Measurements from ENCODE around the gene RBKS.

RBKS gene

DNA sequence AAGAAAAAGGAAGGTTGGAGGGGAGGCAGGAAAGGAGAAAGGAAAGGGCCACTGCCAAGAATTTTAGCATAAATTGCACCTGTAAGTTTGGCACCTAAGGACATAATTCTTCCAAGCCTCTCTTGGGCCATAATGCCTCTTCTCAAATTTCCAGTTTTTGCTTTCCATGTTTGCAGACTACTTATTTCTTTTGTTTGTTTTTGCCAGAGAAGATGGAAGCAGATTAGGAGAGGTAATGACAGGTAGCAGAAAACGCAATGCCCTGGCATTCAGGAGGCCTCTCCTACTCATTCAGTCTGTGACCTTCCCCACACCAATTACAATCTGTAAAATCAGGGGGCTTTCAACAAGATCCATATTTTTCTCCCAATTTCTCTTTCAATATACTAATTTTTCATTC, 61.9 kb downstream of the RBKS start:
- DNase-seq, result no peak

DNA sequence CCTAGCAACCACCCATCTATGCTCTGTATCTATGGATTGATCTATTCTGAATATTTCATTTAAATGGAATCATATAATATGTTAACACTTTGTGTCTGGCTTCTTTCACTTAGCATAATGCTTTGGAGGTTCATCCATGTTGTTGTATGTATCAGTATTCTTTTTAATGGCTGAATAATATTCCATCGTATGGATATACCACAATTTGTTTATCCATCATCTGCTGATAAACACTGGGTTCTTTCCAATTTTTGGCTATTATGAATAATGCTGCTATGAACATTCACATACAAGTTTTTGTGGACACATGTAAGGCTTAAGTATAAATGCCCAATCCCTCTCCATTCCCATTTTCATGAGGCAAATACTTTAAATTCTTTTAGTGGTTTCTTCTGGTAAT, 65.8 kb downstream of the RBKS start:
- no peak for DNase-seq

DNA sequence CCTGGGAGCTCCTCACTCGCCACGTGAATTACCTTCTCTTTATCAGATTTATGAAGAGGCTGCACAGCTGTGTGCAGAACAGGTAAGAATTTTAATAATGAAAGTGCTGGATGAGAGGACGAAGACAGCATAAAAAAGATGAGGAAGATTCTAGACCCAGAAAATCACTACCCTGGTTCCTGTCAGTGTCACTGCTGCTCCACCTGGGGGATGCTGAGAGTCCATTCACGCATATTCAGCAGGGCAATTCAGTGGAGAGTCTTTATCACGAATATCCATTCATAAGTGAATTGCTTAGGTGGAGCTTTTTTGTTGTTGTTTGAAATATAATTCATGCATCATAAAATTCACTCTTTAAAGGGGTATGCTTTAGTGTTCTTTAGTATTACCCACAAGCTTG, 66.6 kb downstream of the RBKS start:
- DNase-seq, result no peak

DNA sequence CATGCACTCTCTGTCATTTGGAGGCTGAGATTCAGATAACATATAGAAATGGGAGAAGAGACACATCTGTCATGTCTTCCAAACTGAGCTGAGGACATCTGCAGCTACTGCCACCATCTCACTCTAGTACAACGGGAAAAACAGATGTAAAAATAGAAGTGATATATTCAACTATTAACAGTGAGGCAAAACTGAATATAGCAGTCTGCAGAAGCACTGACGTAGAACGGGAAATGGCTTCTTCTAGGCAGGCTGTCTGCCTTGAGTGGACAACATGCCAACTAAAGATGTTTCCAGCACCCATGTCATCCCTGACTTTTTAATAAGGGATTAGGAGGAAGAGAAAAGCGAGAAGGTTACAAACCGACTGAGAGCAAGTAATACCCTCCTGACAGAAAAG, 67.1 kb downstream of the RBKS start:
- no peak for DNase-seq

DNA sequence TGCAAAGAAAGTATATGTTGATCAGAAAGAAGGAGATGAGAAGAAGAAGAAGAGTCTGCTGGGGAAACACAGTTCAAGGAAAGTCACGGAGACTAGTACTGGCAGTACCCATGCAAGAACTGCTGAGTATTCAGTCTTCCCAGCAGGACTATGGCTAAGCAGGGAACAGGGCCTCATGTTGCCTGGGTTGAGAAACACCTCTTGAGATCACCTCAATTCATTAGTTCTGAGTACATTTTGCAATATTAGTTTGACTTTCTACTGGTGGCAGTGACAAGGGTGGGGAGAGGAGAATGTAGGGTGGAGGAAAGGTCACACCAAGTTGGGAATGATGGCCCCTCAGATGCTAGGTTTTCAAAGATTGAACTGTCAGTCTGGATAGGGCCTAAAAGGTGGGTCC, 68.1 kb downstream of the RBKS start:
- no peak for DNase-seq

DNA sequence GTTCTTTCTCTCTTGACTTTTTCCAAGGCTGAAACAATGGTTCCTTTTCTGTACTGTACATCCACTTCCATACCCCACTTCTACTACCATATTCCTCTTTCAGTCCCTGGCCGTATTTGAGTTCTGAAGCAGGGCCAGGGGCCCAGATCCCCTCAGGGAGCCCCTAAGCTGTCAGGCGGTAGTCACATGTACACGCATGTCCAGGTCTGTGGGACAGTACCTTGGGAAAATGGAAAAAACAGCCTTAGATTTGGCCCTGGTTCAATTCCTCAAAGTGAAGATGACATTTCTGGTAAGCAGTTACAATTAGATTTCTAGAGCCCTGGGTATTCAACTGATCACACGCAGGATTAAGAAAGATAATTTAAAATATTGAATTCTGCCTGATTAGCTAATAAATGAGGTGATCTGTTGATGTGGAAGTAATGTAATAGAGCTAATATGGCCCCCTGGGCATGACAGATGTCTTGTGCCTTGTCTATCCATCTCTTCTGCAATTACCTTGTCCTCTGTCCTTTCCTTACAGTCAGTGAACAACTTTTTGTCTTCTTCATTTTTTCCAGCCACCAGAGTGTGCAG, 74.2 kb downstream of the RBKS start:
- DNase-seq, result no peak

DNA sequence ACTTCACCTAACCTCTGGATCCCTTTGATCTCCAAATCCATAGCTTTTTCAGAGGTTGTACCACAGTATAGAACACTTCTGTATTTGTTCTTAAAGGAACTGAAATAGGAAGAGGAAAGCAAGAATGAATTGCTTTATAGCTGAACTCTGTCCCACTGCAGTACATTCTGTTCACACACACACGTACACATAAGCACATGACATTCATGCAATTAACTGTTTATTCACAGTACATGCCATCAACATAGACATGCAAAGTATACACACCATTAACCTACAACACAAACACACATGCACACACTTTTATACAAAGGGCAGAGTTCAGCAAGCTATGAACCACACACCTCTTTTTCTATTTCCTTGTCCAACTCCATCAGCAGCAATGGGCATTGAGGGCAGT, 75.4 kb downstream of the RBKS start:
- DNase-seq, result no peak

DNA sequence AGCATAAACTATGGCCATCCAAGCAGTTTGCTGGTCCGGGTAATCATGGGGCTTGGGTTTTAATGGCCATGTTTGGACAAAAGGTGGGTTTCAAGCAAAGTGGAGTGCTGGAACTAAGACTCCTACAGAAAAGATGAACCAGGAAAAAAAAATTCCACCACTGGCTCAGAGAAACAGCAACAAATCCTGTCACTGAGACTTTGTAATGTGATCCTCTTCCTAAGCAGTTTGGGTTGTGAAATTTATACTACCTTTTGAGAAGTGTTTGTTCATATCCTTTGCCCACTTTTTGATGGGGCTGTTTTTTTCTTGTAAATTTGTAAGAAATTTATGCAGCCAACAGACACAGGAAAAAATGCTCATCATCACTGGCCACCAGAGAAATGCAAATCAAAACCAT, 78.4 kb downstream of the RBKS start:
- no peak for DNase-seq

DNA sequence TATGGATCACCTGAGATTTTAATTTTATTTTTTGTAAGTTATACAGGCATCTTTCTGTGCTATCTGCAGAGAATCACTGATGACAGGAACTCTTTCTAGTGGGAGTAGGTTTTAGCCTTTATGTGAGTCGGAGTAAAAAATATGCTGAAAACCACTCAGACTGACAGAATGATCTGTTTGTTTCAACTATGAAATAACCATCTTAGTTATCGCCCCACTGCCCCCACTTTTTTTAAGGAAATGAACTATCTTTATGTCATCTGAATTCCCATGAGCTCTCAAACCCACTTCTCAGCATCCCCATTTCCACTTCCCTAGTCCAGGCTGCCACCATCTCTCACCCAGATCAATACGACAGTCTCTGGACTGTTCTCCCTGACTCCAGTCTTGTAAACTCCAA, 79.7 kb downstream of the RBKS start:
- DNase-seq, result no peak

DNA sequence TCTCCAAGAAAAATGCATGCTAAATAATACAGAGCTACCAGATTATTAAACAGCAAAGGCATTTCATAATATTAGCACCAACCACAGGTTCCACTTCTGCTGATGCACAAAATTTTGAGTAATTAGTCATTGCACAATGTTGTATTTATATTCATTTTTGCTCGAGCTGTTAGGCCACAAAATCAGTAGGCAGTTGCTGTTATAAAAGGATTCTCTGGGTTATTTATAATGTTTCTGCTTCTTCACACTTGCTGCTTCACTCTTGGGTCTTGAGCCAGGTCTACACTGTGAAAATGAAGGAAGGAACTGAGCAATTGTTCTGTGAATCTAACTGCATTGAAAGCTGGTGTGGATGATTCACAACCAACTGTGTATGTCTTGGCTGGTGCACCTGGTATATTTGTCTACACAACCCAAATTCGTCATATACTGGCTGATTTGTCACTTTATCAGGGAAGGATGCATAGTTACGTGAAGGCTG, 80.4 kb downstream of the RBKS start:
- peak; percentile 90 for DNase-seq

DNA sequence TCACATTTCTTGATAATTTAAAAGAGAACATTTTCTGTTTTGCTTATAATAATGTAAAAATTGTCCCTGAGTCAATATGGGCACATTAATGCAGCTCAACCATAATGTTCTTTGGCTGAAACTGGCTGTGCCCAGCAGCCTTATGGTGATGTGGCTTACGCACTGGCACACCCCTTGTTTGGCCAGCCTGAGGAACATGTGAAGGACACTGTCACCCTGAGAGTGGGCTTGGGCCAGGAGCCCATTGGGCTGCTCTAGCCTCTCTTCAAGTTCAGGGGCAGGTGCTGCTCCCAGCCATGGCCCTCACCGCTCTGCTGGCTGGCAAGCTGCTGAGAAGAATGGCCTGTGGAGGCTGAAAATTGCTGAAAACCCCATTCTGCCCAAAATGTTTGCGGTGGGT, 81.2 kb downstream of the RBKS start:
- no peak for DNase-seq

DNA sequence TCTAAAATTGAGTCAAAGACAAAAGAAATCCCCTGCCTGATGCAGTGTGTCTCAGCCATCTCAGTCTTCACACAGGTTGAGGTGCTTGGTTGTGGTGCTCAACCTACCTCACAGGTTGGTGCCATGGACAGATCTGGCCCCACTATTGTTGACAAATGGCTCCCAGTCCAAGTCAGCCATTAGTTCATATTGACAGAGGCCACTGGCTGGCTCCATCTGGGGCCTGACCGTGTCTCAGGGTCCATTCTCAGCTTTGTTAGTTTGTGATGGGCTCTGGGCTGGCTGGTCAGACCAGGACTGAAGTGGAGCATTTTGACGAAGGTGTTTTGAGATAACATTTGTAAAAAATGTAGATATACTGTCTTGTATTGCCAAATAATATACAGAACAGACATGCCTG, 81.8 kb downstream of the RBKS start:
- DNase-seq, result no peak

DNA sequence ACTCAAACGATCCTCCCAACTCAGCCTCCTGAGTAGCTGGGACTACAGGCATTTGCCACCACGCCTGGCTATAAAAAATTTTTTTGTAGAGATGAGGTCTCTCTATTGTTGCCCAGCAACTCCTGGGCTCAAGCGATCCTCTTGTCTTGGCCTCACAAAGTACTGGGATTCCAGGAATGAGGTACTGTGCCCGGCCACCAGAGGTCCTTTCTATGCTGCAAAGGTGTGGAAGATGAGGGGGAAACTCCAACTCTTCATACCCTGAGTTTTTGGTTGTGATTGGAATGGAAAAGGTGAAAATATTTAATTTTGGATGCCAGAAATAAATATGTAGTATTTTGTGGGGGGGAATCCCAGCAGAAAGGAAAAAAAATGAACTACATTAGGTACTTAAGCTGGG, 82.7 kb downstream of the RBKS start:
- DNase-seq, result no peak

DNA sequence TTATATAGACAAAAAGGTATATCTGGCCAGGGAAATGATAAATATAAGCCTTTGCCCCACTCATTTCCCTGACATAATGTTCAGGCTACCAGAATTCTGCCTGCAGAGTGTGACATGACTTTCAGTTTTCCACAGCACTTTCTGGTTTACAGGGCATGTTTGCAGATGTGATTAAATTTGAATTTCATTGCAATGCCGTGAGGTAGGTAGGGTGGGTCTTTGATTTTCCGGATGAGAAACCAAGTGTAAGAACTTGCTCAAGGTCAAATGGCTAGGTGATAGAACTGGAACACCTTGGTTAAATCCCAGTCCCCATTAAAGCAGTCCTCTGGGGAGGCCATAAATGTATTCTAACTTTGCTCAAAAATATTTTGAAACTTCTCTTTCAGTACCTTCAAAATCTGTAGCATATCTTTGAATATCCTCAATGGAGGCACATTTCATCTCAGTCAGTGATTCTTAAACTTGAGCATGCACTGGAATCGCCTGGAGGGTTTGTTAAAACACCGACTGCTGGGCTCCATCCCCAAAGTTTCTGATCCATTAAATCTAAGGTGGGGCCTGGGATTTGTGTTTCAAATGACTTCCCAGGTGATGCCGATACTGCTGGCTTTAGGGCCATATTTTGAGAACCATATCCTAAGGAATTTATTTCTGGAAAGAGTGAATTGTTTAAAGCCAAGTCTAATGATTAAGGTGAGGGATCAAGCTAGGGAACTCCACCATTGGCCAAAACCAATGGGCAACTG, 83.7 kb downstream of the RBKS start:
- DNase-seq, result no peak

DNA sequence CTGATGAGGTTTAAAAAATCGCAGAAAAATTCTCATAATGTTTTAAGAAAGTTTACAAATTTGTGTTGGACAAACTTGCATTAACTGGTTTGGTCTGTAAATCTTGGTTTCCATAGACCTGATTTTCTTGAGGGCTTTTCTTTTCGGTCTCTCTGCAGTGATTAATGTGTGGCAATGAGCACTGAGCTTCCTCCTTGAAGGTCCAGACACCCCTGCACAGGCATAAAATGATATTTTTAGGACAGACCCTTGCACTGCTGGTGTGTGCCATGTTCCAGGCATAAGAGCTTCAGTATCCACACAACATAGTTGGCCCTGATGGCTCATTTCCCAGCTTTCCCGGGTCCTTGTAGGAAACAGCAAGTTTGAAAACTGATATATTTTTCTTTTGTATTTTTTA, 85.0 kb downstream of the RBKS start:
- no peak for DNase-seq

DNA sequence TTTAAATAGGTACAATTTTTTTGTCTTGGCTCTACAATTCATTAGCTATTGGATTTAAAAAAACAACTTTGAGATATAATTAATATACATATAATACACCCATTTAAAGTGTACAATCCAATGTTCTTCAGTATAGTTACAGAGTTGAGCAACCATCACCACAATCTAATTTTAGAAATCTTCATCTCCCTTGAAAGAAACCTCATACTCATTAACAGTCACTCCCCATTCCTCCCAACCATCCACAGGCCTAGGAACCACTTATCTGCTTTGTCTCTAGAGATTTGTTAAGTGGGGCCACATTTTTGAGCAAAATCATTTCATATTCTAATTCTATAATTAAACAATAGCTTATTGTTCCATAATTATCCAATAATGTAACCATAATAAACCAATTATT, 86.0 kb downstream of the RBKS start:
- DNase-seq, result peak; percentile 58

DNA sequence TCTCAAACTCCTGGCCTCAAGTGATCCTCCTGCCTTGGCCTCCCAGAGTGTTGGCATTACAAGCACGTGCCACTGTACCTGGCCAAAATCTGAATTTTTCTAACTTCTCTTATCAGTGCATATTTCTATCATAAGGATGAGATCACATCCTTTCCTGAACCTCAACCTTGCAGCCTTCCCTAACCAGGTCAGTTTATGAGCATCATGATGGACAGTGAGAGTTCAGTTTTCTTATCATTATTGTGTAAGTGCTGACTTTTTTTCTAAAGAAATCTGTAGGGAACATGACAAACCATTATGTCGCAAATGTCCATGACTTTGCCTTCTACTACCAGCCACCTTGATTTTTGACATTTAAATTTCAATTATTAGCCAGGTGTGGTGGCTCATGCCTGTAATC, 87.1 kb downstream of the RBKS start:
- DNase-seq, result no peak

DNA sequence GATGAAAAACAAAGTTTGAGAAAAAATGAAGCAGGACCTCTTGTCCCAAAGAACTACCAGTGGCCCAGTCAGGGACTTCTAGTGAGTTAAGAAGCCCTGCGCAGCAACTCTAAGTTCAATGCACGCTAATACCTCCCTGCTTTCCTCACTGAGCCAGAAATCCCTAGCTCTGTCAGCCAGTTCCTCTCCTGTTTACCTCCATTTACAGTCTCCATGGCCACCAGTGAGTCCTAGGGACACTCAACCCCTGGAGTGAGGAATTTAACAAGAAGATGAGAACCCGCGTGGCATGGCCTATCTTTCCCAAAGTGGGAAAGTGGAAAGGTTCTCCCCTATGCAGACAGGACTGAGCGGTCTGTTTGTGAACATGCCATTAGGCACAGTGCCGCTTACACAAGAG, 87.6 kb downstream of the RBKS start:
- DNase-seq, result no peak

DNA sequence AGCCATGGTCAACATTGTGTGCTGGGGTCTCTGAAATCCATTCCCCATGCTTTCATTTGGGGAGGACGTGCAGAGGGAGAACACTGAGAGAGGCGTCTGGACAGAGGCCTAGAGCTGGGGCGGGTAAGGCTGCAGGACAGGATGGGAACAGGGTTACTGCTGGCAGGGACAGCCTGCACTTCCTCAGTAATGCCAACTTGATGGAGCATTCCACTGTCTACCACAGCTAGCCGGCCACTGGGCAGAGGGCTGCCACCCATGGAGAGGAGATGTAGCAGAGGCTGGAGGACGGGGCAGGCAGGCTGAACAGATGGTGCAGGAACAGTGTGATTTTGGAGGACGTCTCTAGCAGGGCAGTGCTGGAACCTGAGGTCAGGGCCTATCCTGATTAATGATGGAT, 89.3 kb downstream of the RBKS start:
- DNase-seq, result no peak

DNA sequence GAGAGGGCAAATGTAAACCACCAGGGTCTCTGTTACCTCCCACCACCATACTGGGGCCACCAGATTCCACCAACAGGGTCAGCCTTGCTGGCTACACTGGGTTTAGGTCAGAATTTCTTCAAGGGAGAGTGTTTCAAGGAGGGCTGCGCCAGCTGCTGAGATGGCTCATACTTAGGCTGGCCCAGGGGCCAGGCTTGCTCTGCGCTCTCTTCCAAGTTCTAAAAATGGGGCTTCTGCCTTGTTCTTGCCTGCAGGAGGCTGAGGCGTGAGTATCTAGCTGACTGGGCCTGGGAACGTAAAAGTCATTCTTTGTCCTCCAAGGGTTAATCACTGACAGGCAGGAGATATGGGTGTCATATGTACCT, 90.6 kb downstream of the RBKS start:
- no peak for DNase-seq

DNA sequence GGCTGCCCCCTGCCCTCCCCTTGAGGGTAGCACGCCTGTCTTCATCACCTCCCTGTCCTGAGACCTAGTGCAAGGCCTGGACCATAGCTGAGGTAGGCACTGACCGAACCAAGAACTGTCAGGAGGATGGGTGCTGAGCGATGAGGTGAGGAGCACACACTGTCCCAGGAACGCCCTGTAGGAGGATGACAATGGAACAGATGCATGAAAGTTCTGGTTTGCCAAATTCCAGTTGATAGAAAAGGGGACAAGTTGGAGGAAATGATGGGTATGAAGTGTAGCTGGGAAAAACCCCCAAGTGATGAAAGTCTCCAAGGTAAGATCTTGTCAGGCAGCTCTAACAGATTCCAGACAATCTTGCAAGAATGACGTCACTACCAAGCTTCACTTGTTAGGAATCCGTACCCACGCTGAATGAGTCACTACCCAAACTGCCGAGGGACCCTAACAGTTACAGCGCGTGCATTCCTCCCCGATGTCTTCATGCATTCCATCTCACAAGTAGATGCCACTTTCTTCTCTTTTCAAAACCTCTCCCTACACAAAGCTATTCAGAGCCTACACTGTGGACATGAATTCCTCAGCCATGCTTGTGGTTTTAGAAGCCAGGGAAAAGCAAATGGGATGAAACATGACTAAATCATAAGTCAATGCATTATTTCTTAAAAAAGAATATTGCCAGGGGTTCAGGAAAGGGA, 91.1 kb downstream of the RBKS start:
- DNase-seq, result no peak

DNA sequence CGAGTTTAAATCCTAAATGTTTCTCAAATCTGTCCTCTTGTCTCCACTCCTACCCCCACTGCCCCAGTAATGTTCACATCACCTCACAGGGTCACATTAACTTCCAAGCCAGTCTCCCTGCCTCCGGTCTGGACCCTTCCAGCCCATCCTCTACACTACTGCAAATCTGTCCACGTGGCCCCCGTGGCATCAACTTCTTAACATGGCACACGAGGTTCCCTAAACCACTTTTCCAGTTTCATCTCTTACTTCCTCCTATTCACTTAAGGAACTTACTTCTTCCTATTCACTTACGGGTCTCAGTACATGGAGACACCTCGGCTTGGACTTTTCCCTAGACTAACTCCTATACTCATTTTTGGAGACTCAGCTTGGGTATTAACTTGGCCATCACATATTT, 91.7 kb downstream of the RBKS start:
- DNase-seq, result no peak

DNA sequence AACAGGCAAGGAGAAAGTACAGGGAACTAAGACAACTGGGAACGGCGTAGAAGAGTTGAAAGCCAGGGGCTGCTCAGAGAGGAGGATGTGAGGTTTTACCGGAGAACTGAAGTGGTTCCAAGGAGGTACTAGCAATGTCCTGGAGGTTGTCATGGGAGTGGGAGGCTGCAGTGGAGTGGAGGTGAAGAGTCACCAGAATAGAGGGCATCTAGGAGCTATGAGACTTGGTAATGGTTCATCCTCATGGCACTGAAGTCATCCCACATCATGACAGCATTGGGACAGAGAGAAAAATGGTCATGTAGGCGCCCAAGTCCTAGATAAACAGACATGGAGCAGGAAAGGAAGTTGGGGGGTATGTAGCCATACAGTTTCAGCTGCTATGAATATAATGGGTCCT, 92.3 kb downstream of the RBKS start:
- DNase-seq, result no peak

Measured in SIG-M5 (cell line).